IMR-90 (cell line): ENCODE measurements around the gene C7orf57.

Source experiments
- CEBPB ChIP-seq: IDR thresholded peaks from 2 replicates; pipeline ENCODE4 v1.6.1; 2012; ENCODE audit warnings: low read depth, low read length, improper control_type of control experiment
- MXI1 ChIP-seq: IDR thresholded peaks from 2 replicates; pipeline ENCODE4 v1.6.1; 2012; ENCODE audit warnings: low read depth, mild to moderate bottlenecking, low read length, moderate library complexity, borderline replicate concordance
- NFE2L2 ChIP-seq: fragments of 150-350 bp; IDR thresholded peaks from 2 replicates; pipeline ENCODE4 v1.6.1; 2016; ENCODE audit warnings: low read depth, mild to moderate bottlenecking, low read length
- POLR2A ChIP-seq: IDR thresholded peaks from 2 replicates; pipeline ENCODE4 v1.6.1; 2012; ENCODE audit warnings: mild to moderate bottlenecking, low read depth, low read length
- TF ChIP-seq, protein P1 (sequence below): conservative IDR thresholded peaks from 2 replicates; pipeline ENCODE4 v1.5.1; 2012; ENCODE audit warnings: mild to moderate bottlenecking, low read depth, low read length, improper control_type of control experiment
- TF ChIP-seq, protein P2 (sequence below): fragments of 150-350 bp; IDR thresholded peaks from 2 replicates; pipeline ENCODE4 v1.6.1; 2016; ENCODE audit warnings: low read depth, mild to moderate bottlenecking, low read length, moderate library complexity, borderline replicate concordance
- TF ChIP-seq, protein P3 (sequence below): fragments of 150-350 bp; IDR thresholded peaks from 2 replicates; pipeline ENCODE4 v1.6.1; 2017; ENCODE audit warnings: mild to moderate bottlenecking, antibody characterized with exemption, low read length, low read depth

DNA sequence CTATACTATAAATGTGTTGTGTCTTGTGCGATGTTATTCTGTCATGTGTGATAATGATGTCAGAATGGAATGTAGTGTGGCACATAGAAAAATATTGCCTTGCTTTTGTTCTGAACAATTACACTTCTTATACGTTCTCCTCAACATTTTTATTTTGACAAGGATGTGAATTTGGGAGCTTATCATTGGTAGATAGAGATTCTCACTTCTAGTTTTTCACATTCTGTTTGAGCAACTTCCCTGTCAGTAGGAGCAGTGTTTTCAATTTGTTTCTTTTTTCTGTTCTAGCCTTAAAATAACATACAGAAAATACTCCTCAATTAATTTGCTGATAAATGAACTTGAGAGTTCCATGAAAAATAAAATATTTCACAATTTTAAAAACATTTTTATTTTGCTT, 24.0 kb upstream of the C7orf57 start:
- TF ChIP-seq POLR2A = no peak
- no peak for TF ChIP-seq CEBPB
- TF ChIP-seq, protein P1, sequence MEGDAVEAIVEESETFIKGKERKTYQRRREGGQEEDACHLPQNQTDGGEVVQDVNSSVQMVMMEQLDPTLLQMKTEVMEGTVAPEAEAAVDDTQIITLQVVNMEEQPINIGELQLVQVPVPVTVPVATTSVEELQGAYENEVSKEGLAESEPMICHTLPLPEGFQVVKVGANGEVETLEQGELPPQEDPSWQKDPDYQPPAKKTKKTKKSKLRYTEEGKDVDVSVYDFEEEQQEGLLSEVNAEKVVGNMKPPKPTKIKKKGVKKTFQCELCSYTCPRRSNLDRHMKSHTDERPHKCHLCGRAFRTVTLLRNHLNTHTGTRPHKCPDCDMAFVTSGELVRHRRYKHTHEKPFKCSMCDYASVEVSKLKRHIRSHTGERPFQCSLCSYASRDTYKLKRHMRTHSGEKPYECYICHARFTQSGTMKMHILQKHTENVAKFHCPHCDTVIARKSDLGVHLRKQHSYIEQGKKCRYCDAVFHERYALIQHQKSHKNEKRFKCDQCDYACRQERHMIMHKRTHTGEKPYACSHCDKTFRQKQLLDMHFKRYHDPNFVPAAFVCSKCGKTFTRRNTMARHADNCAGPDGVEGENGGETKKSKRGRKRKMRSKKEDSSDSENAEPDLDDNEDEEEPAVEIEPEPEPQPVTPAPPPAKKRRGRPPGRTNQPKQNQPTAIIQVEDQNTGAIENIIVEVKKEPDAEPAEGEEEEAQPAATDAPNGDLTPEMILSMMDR = no peak
- TF ChIP-seq, protein P2, sequence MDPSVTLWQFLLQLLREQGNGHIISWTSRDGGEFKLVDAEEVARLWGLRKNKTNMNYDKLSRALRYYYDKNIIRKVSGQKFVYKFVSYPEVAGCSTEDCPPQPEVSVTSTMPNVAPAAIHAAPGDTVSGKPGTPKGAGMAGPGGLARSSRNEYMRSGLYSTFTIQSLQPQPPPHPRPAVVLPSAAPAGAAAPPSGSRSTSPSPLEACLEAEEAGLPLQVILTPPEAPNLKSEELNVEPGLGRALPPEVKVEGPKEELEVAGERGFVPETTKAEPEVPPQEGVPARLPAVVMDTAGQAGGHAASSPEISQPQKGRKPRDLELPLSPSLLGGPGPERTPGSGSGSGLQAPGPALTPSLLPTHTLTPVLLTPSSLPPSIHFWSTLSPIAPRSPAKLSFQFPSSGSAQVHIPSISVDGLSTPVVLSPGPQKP = no peak
- no peak for TF ChIP-seq NFE2L2
- TF ChIP-seq, protein P3, sequence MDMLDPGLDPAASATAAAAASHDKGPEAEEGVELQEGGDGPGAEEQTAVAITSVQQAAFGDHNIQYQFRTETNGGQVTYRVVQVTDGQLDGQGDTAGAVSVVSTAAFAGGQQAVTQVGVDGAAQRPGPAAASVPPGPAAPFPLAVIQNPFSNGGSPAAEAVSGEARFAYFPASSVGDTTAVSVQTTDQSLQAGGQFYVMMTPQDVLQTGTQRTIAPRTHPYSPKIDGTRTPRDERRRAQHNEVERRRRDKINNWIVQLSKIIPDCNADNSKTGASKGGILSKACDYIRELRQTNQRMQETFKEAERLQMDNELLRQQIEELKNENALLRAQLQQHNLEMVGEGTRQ = no peak
- TF ChIP-seq MXI1 = no peak
